T-cell (primary cell): ENCODE results near the gene ARHGAP45. TPM values are rescaled to one million over a fixed set of nuclear protein-coding genes. Genes with fewer than 3 reads are reported as not detected.

Source experiments
- ATAC-seq, 4 experiments: fragments of 200-7000 bp in 3 of 4; fragments of 150-1000 bp in 1 of 4; cut with Tn5 transposase; replicated peaks in 1 of 4; 1 replicate in 3 of 4; 2 replicates in 1 of 4; pipeline ENCODE4 v1.10.0; 2021; ENCODE audit warnings: moderate library complexity in 3 of 4, mild to moderate bottlenecking in 2 of 4, moderate number of reproducible peaks in 1 of 4
- CTCF ChIA-PET, 2 donors: fragments of 300-600 bp; sonication (Branson Sonifier 250); formaldehyde crosslinking; loops; one replicate each; lab custom pipeline; 2022; ENCODE audit warnings: antibody characterized with exemption in 2 of 2; lab: Charles Lee
- POLR2A ChIA-PET, 2 donors: fragments of 300-600 bp; sonication (Branson Sonifier 250); formaldehyde crosslinking; loops; one replicate each; lab custom pipeline; 2022; ENCODE audit warnings: antibody characterized with exemption in 2 of 2; lab: Charles Lee
- DNase-seq, 35 experiments: peaks; one replicate each; pipeline versions ENCODE4 v3.0.0 to v3.0.0-alpha.2; 2013 to 2023
- H3K27ac ChIP-seq: one replicate; pipeline ENCODE4 v1.5.1; 2013; ENCODE audit warnings: low read length
- H3K27me3 ChIP-seq, 2 experiments: replicated peaks in 1 of 2; 1 replicate in 1 of 2; 2 replicates in 1 of 2; pipeline versions ENCODE4 v1.6.1 to v1.7.0; 2013; ENCODE audit warnings: low read length in 1 of 2, mixed read lengths in 1 of 2; ENCODE audit not compliant: control insufficient read depth in 2 of 2, insufficient read depth in 2 of 2; ENCODE audit errors: extremely low read depth in 1 of 2
- H3K36me3 ChIP-seq, 2 donors: 1 replicate in 1 of 2; 2 replicates in 1 of 2; pipeline versions ENCODE4 v1.6.1 to v1.7.0; 2013; ENCODE audit warnings: low read length in 1 of 2; ENCODE audit not compliant: control insufficient read depth in 2 of 2, insufficient read depth in 1 of 2; ENCODE audit errors: extremely low read depth in 1 of 2
- H3K4me1 ChIP-seq, 2 experiments: 1 replicate in 1 of 2; 2 replicates in 1 of 2; pipeline versions ENCODE4 v1.6.1 to v1.7.0; 2013; ENCODE audit warnings: low read length in 2 of 2, mixed read lengths in 1 of 2; ENCODE audit not compliant: insufficient read depth in 2 of 2, control insufficient read depth in 1 of 2; ENCODE audit errors: extremely low read depth in 1 of 2
- H3K4me3 ChIP-seq, 2 donors: 1 replicate in 1 of 2; 2 replicates in 1 of 2; pipeline versions ENCODE4 v1.5.1 to v1.7.0; 2013; ENCODE audit warnings: mild to moderate bottlenecking in 2 of 2, low read length in 1 of 2, moderate library complexity in 1 of 2; ENCODE audit not compliant: control insufficient read depth in 1 of 2; ENCODE audit errors: extremely low read depth in 1 of 2
- H3K9me3 ChIP-seq: 2 replicates; pipeline ENCODE4 v1.7.0; 2013
- H3K27ac Mint-ChIP-seq, 2 donors: one replicate each; pipeline ENCODE4 v1.8.0; 2020 to 2021; ENCODE audit warnings: mild to moderate bottlenecking in 2 of 2, mixed read lengths in 2 of 2
- H3K27me3 Mint-ChIP-seq, 2 donors: one replicate each; pipeline ENCODE4 v1.8.0; 2021 to 2022; ENCODE audit warnings: mixed read lengths in 2 of 2
- H3K36me3 Mint-ChIP-seq: one replicate; pipeline ENCODE4 v1.8.0; 2021; ENCODE audit warnings: mixed read lengths
- H3K4me1 Mint-ChIP-seq, 3 donors: one replicate each; pipeline ENCODE4 v1.8.0; 2020 to 2022; ENCODE audit warnings: mixed read lengths in 3 of 3, mild to moderate bottlenecking in 1 of 3
- H3K4me3 Mint-ChIP-seq, 3 donors: one replicate each; pipeline ENCODE4 v1.8.0; 2020 to 2022; ENCODE audit warnings: mild to moderate bottlenecking in 3 of 3, mixed read lengths in 3 of 3, moderate library complexity in 3 of 3
- H3K9me3 Mint-ChIP-seq, 3 donors: one replicate each; pipeline ENCODE4 v1.8.0; 2020 to 2022; ENCODE audit warnings: mixed read lengths in 3 of 3
- WGBS: methylation state at CpG from one replicate; pipeline ENCODE4 v1.1.5; 2013; ENCODE audit warnings: missing lambda C conversion rate; ENCODE audit not compliant: insufficient coverage; 5-methylcytosine and 5-hydroxymethylcytosine counted together
- total RNA-seq, 35 experiments: library from RNA in 6 of 35; stranded (reverse) in 6 of 35; fragments of 120-200 nt in 1 of 35; gene quantifications; one replicate each; pipeline versions ENCODE4 v1.2.1 to v1.2.4 and lab custom pipeline; 2013 to 2026

ARHGAP45 gene
- total RNA-seq, 5 donors from 2014 or later (not counting 1 experiment from before 2014, with no cell fraction given): 729 to 1,130 (median 1,073) TPM

DNA sequence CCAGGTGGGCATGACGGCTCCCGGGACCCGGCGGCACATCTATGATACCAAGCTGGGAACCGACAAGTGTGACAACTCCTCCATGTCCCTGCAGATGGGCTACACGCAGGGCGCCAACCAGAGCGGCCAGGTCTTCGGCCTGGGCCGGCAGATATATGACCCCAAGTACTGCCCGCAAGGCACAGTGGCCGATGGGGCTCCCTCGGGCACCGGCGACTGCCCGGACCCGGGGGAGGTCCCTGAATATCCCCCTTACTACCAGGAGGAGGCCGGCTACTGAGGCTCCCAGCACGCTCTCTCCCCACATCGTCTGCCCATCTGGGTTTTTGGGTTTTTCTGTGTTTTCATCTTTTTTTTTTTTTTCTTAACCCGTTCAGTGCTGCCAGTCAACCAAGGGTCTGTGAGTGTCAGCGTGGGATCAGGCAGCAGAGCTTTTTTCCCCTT is 29.3 kb upstream of the ARHGAP45 start:
- Histone ChIP-seq H3K27me3 (no peaks in the 10 kb centered on the region), H3K9me3 (no peaks in the 10 kb centered on the region), H3K4me3 (peak overlapping the region in 1 of 2 donors; percentile 1), H3K27ac (peak overlapping the region; percentile 60), H3K4me1 (peaks cover 28 to 82% of the 10 kb centered on the region in 2 experiments), H3K36me3 (peaks cover 5 to 46% of the 10 kb centered on the region in 2 donors)
- ATAC-seq (no peak), DNase-seq (peak in 1 of 35 experiments; percentile 34)
- H3K4me1 Mint-ChIP-seq: peaks cover 60 to 68% (median 61%) of the 10 kb centered on the region in 3 donors
- ChIA-PET CTCF (no interaction called here), POLR2A (interaction anchor here in 1 of 2 donors (1.0 kb wide), 1 partner anchor 37 kb away, joined by 3 read pairs; no protein-coding TSS in a partner anchor)
- 51% methylated on average over 11 of the region's 22 CpGs for WGBS
- H3K9me3 Mint-ChIP-seq: no peaks in the 10 kb centered on the region
- H3K4me3 Mint-ChIP-seq: peak overlapping the region; percentile 45 to 94 (median 62)
- H3K27ac Mint-ChIP-seq: peak overlapping the region; percentile 94 to 95
- no peaks in the 10 kb centered on the region for H3K27me3 Mint-ChIP-seq
- peaks cover 14% of the 10 kb centered on the region for H3K36me3 Mint-ChIP-seq

DNA sequence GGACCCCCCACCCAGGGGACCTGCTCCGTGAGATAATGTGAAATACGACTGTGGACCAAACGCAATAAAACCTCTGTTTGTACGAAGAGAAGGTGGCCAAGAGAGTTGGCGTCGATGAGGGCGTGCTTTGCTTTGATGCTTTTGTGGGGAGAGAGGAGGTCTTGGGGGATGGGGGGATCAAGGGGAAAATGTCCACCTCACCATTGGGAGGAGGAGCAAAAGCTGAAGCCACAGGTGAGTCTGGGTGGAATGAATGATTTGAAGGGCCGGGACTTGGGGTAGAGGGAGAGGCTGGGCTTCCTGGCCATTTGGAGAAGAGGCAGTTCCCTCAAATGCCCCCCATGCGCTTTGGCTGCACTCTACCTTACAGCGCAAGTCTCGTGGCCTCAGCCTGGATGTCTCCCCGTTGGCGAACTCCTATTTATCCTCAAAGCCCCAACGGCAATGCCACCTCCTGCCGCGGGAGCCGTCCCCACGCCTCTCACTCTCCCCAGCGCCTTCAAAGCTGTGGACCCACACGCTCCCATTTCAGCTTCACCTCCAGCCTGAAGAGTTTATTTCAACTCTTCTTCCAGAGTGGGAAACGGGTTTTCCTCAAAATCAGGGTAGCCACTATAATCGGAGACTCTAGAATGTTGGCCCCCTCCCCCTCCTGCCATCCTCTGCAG is 27.9 kb upstream of the ARHGAP45 start:
- Histone ChIP-seq H3K36me3 (peaks cover 5 to 51% of the 10 kb centered on the region in 2 donors), H3K9me3 (no peaks in the 10 kb centered on the region), H3K27ac (peak overlapping the region; percentile 60), H3K27me3 (no peaks in the 10 kb centered on the region), H3K4me3 (peak overlapping the region; percentile 35 to 81), H3K4me1 (peaks cover 28 to 77% of the 10 kb centered on the region in 2 experiments)
- CTCF ChIA-PET: interaction anchor here (0.8 to 1.1 kb wide), 2 partner anchors 8 to 26 kb away, joined by 3 to 5 read pairs; no protein-coding TSS in a partner anchor
- DNase-seq (peak in 2 of 35 experiments; percentile 19 to 43), ATAC-seq (no peak)
- peaks cover 14% of the 10 kb centered on the region for H3K36me3 Mint-ChIP-seq
- peak overlapping the region; percentile 94 to 95 for H3K27ac Mint-ChIP-seq
- POLR2A ChIA-PET: interaction anchor here in 1 of 2 donors (0.6 to 1.0 kb wide), 4 partner anchors 12 to 230 kb away, joined by 3 to 6 read pairs (median 3); partner anchors contain the start of gene CIRBP
- 77% methylated on average over 8 of the region's 22 CpGs for WGBS
- peaks cover 53 to 58% (median 54%) of the 10 kb centered on the region in 3 donors for H3K4me1 Mint-ChIP-seq
- H3K4me3 Mint-ChIP-seq: peak overlapping the region; percentile 93 to 98 (median 94)
- H3K9me3 Mint-ChIP-seq: no peaks in the 10 kb centered on the region
- no peaks in the 10 kb centered on the region for H3K27me3 Mint-ChIP-seq

DNA sequence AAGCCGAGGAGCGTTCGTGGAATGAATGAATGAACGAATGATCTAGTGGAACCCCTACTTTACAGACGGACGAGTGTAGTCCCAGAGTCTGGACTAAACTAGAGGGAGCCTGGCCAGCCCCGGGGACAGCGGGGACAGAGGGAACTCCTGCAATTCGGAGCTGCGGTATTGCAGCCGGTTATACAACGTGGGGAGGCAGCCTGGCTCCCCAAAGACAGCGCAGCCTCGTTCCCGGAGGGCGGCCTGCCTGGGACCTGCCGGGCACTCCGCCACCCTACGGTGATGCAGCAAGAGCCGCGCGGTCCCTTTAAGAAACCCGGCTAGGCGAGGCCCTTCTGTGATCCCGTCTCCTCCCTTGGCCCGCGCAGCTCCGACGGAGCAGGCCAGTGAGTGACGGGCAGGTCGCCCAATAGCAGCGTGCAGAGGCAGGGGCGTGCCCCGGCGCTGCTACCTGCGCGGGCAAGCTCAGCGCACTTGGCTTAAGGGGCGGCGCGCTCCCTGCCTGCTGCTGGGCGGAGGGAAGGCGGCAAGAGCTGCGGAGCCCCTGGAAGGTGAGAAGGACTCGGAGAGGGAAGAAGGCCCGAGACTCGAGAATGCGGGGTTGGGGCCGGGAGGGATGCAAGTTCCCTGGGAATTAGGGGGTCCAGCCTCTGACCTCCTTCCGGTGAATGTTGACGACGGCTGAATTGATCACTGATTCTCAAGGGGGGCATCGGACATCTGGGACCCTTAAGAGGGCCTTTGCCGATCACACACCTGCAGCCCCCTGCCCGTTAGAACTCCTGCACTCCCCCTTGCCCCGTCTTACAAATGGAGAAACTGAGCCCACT is 27.1 kb upstream of the ARHGAP45 start, which contains the start of gene ABCA7:
TSS of gene ABCA7 (plus strand) at position 462 of the 830 bp plus-strand sequence. CDS start 1,255 bp downstream, outside the sequence.
- Mint-ChIP-seq H3K9me3 (no peaks in the 10 kb centered on the region), H3K4me1 (peaks cover 53 to 58% (median 54%) of the 10 kb centered on the region in 3 donors), H3K27me3 (no peaks in the 10 kb centered on the region), H3K36me3 (peaks cover 14% of the 10 kb centered on the region), H3K27ac (peak within 1 kb of the TSS; percentile 94 to 95), H3K4me3 (peak within 1 kb of the TSS; percentile 93 to 98 (median 94))
- H3K27me3 ChIP-seq: no peaks in the 10 kb centered on the region
- H3K36me3 ChIP-seq: peaks cover 8 to 57% of the 10 kb centered on the region in 2 donors
- peak within 1 kb of the TSS; percentile 60 for H3K27ac ChIP-seq
- no peaks in the 10 kb centered on the region for H3K9me3 ChIP-seq
- DNase-seq (peak; percentile 96 to 100 (median 99)), ATAC-seq (peak; percentile 88 to 95 (median 92))
- H3K4me1 ChIP-seq: peaks cover 28 to 81% of the 10 kb centered on the region in 2 experiments
- ChIA-PET CTCF (interaction anchor here (0.6 to 1.1 kb wide), 4 partner anchors 9 to 224 kb away, joined by 3 to 5 read pairs (median 4); no protein-coding TSS in a partner anchor), POLR2A (interaction anchor here (0.5 to 1.0 kb wide), 5 partner anchors 12 to 413 kb away, joined by 3 to 8 read pairs (median 3); partner anchors contain the start of gene CIRBP (in 1 of the 2))
- H3K4me3 ChIP-seq: peak within 1 kb of the TSS; percentile 66 to 81
- 2% methylated on average over 44 of the region's 56 CpGs for WGBS

GRCh38 chr19:1040476-1041271 is 26.3 kb upstream of the ARHGAP45 start:
- 0% methylated on average over 19 of the region's 27 CpGs for WGBS
- Mint-ChIP-seq H3K36me3 (peaks cover 15% of the 10 kb centered on the region), H3K27ac (peak overlapping the region; percentile 94 to 95), H3K4me1 (peaks cover 50 to 53% (median 51%) of the 10 kb centered on the region in 3 donors), H3K4me3 (peak overlapping the region; percentile 93 to 98 (median 94)), H3K27me3 (no peaks in the 10 kb centered on the region), H3K9me3 (no peaks in the 10 kb centered on the region)
- Histone ChIP-seq H3K9me3 (no peaks in the 10 kb centered on the region), H3K36me3 (peaks cover 8 to 52% of the 10 kb centered on the region in 2 donors), H3K27ac (peak overlapping the region; percentile 57), H3K27me3 (no peaks in the 10 kb centered on the region), H3K4me3 (peak overlapping the region; percentile 66 to 81), H3K4me1 (peaks cover 28 to 79% of the 10 kb centered on the region in 2 experiments)
- CTCF ChIA-PET: interaction anchor here (0.6 to 1.1 kb wide), 6 partner anchors 10 to 223 kb away, joined by 3 to 5 read pairs (median 4); no protein-coding TSS in a partner anchor
- ATAC-seq (peak; percentile 58 to 64 (median 61)), DNase-seq (peak; percentile 76 to 94 (median 88))
- POLR2A ChIA-PET: interaction anchor here (0.5 to 1.0 kb wide), 3 partner anchors 18 to 414 kb away, joined by 3 to 8 read pairs (median 6); no protein-coding TSS in a partner anchor

- Histone ChIP-seq H3K9me3 (no peaks in the 10 kb centered on the region), H3K4me3 (peak overlapping the region; percentile 66 to 81), H3K27ac (no peak overlapping the region), H3K36me3 (peaks cover 8 to 52% of the 10 kb centered on the region in 2 donors), H3K4me1 (peaks cover 27 to 76% of the 10 kb centered on the region in 2 experiments), H3K27me3 (no peaks in the 10 kb centered on the region)
- ATAC-seq: no peak
- no peaks in the 10 kb centered on the region for H3K27me3 Mint-ChIP-seq
- ChIA-PET CTCF (interaction anchor here in 1 of 2 donors (0.6 to 1.1 kb wide), 3 partner anchors 12 to 24 kb away, joined by 3 read pairs; no protein-coding TSS in a partner anchor), POLR2A (interaction anchor here in 1 of 2 donors (0.6 kb wide), 1 partner anchor 45 kb away, joined by 3 read pairs; no protein-coding TSS in a partner anchor)
- H3K27ac Mint-ChIP-seq: peak overlapping the region; percentile 94 to 95
- no peak for DNase-seq
- H3K9me3 Mint-ChIP-seq: no peaks in the 10 kb centered on the region
- H3K4me3 Mint-ChIP-seq: peak overlapping the region; percentile 93 to 98 (median 94)
- H3K36me3 Mint-ChIP-seq: peaks cover 15% of the 10 kb centered on the region
- 52% methylated on average over 22 of the region's 26 CpGs for WGBS
- peaks cover 44 to 47% (median 44%) of the 10 kb centered on the region in 3 donors for H3K4me1 Mint-ChIP-seq
These were observed 25.6 kb upstream of the ARHGAP45 start for GRCh38 chr19:1041272-1041834.
